G401.6 (cell line): ENCODE results near the gene FAM136A.
"Not testable (repeated sequence)": the region's sequence is repeated elsewhere in the genome, so short reads cannot be mapped to it uniquely, and the experiment has no call there.

Experiments used
- FAIRE-seq: peaks from 2 replicates; lab custom pipeline; 2012; peaks lifted over from hg19 to GRCh38; lab: Jason Lieb, UNC

Gene FAM136A

GRCh38 chr2:70301344-70302194, at the start of gene FAM136A:
TSS of gene FAM136A (minus strand) at chr2:70302067. CDS start at chr2:70302011, 56 bp downstream.
- no peak for FAIRE-seq

- FAIRE-seq, result no peak
Measured at GRCh38 chr2:70349921-70350685, 48.2 kb upstream of the FAM136A start.

GRCh38 chr2:70347831-70348230, 46.0 kb upstream of the FAM136A start:
- no peak for FAIRE-seq

GRCh38 chr2:70344195-70344594, 42.3 kb upstream of the FAM136A start:
- no peak for FAIRE-seq

- FAIRE-seq, result no peak
Measured at GRCh38 chr2:70341477-70341765, 39.6 kb upstream of the FAM136A start.

GRCh38 chr2:70340761-70341476, 39.1 kb upstream of the FAM136A start:
- FAIRE-seq, result peak; percentile 70

GRCh38 chr2:70340075-70340474, 38.2 kb upstream of the FAM136A start:
- no peak for FAIRE-seq

- FAIRE-seq, result no peak
Measured at GRCh38 chr2:70336552-70336951, 34.7 kb upstream of the FAM136A start.

- FAIRE-seq, result no peak
Measured at GRCh38 chr2:70331012-70331411, 29.1 kb upstream of the FAM136A start.

- no peak for FAIRE-seq
Measured at GRCh38 chr2:70330476-70330875, 28.6 kb upstream of the FAM136A start.

GRCh38 chr2:70328921-70329561, 27.2 kb upstream of the FAM136A start:
- no peak for FAIRE-seq

- FAIRE-seq, result no peak
Measured at GRCh38 chr2:70325875-70326274, 24.0 kb upstream of the FAM136A start.

GRCh38 chr2:70322518-70322917, 20.7 kb upstream of the FAM136A start:
- FAIRE-seq, result no peak

GRCh38 chr2:70321370-70321769, 19.5 kb upstream of the FAM136A start:
- no peak for FAIRE-seq

GRCh38 chr2:70314640-70315039, 12.8 kb upstream of the FAM136A start:
- FAIRE-seq, result no peak

GRCh38 chr2:70312560-70312959, 10.7 kb upstream of the FAM136A start:
- FAIRE-seq, result no peak

GRCh38 chr2:70310899-70311298, 9.0 kb upstream of the FAM136A start:
- FAIRE-seq, result no peak

GRCh38 chr2:70305531-70305930, 3.7 kb upstream of the FAM136A start:
- no peak for FAIRE-seq

- no peak for FAIRE-seq
Measured at GRCh38 chr2:70304498-70304897, 2.6 kb upstream of the FAM136A start.

GRCh38 chr2:70303186-70303585, 1.3 kb upstream of the FAM136A start:
- no peak for FAIRE-seq

- FAIRE-seq, result not testable (repeated sequence)
Measured at GRCh38 chr2:70302195-70302546, 304 bp upstream of the FAM136A start.

- no peak for FAIRE-seq
Measured at GRCh38 chr2:70300771-70301343, 1.0 kb downstream of the FAM136A start.
